ENCODE results near the gene HYKK. TPM values are rescaled to one million over a fixed set of nuclear protein-coding genes. Genes with fewer than 3 reads are reported as not detected.

Gene HYKK
- total and polyA plus RNA-seq, 2 of the 13 experiments (the other 11 are each of a cell fraction or from before 2014, with no cell fraction given), result 3.5 to 5.4 TPM

- CTCF ChIA-PET (ENCODE audit: low intra/inter-chr PET ratio, low total read pairs), result no interaction called here
- BruUV-seq (replicated peaks), result TSS peak; percentile 7
- Histone ChIP-seq H3K4me3 (replicated peaks in 1 of 3; ENCODE audit: insufficient read depth in 1 of 3, low read depth in 2 of 3, low read length in 3 of 3) (no peak overlapping the region), H3K27ac (ENCODE audit: extremely low read length, insufficient read depth, low read length) (no peak overlapping the region), H3K79me2 (ENCODE audit: insufficient read depth, low read length) (no peaks in the 10 kb centered on the region), H3K9ac (ENCODE audit: insufficient read depth, low read depth, low read length) (no peak overlapping the region), H3K4me1 (ENCODE audit: insufficient read depth, low read length) (no peaks in the 10 kb centered on the region), H3K9me3 (ENCODE audit: low read length) (no peaks in the 10 kb centered on the region), H3K4me2 (ENCODE audit: low read depth, low read length) (no peak overlapping the region), H2AFZ (ENCODE audit: low read length) (no peak overlapping the region), H4K20me1 (ENCODE audit: insufficient read depth, low read length) (no peaks in the 10 kb centered on the region), H3K27me3 (ENCODE audit: control insufficient read depth in 1 of 2, insufficient read depth in 2 of 2, low read length in 2 of 2) (no peaks in the 10 kb centered on the region), H3K36me3 (replicated peaks in 1 of 2; ENCODE audit: control insufficient read depth in 1 of 2, insufficient read depth in 2 of 2, low read length in 2 of 2) (peaks cover 13 to 30% of the 10 kb centered on the region in 2 experiments)
- no peak for ATAC-seq
- TF ChIP-seq IKZF5 (CRISPR knock-in tag; IDR thresholded peaks at IDR 0.05), result no peak
- no peak for TF ChIP-seq ZNF574 (CRISPR knock-in tag; IDR thresholded peaks at IDR 0.05)
- TF ChIP-seq SOX5 (CRISPR knock-in tag; IDR thresholded peaks at IDR 0.05; ENCODE audit: borderline replicate concordance), result no peak
- TF ChIP-seq PAXIP1 (CRISPR knock-in tag; conservative IDR thresholded peaks at IDR 0.05), result no peak
- TF ChIP-seq ZBTB43 (CRISPR knock-in tag; conservative IDR thresholded peaks at IDR 0.05), result no peak
- no peak for TF ChIP-seq THAP11 (CRISPR knock-in tag; IDR thresholded peaks at IDR 0.05)
- no peak for TF ChIP-seq PAF1 (CRISPR knock-in tag; IDR thresholded peaks at IDR 0.05)
- TF ChIP-seq ZNF558 (CRISPR knock-in tag; IDR thresholded peaks at IDR 0.05; ENCODE audit: borderline replicate concordance), result no peak
- TF ChIP-seq ZNF333 (CRISPR knock-in tag; IDR thresholded peaks at IDR 0.05; ENCODE audit: borderline replicate concordance), result no peak
- TF ChIP-seq ZNF792 (CRISPR knock-in tag; IDR thresholded peaks at IDR 0.05), result no peak
- TF ChIP-seq HES4 (CRISPR knock-in tag; IDR thresholded peaks at IDR 0.05; ENCODE audit: borderline replicate concordance), result no peak
- no peak for TF ChIP-seq LCORL (IDR thresholded peaks at IDR 0.05)
- TF ChIP-seq LCORL (CRISPR knock-in tag; IDR thresholded peaks at IDR 0.05), result no peak
- no peak for TF ChIP-seq MATR3 (CRISPR knock-in tag; IDR thresholded peaks at IDR 0.05)
- no peak for FAIRE-seq
- intact Hi-C loops (cut with micrococcal nuclease; ENCODE audit: unreplicated experiment) (no loop called here), in situ Hi-C loops (cut with HindIII; ENCODE audit: extremely low pct_ligation_motif_present, low pct_unique_long_range_greater_than_20kb) (no loop called here)
- POLR2A ChIA-PET, result interaction anchor here (1.2 to 3.0 kb wide), 2 partner anchors 9 to 15 kb away, joined by 5 to 15 read pairs; partner anchors contain the start of genes CHRNA5 and PSMA4
- no peak for DNase-seq (ENCODE audit: low spot score)
- 91% methylated on average over 6 of the region's 6 CpGs for WGBS (ENCODE audit: low lambda C conversion rate)
Measured at GRCh38 chr15:78550194-78550593, 42.8 kb downstream of the HYKK start.

Measured in HepG2 (cell line).